ELR (cell line): ENCODE measurements around the gene ABCG1.

ENCODE experiments used
- DNase-seq: peaks from one replicate; pipeline ENCODE4 v3.0.0-alpha.2; 2015; ENCODE audit warnings: low read depth

Gene ABCG1

DNA sequence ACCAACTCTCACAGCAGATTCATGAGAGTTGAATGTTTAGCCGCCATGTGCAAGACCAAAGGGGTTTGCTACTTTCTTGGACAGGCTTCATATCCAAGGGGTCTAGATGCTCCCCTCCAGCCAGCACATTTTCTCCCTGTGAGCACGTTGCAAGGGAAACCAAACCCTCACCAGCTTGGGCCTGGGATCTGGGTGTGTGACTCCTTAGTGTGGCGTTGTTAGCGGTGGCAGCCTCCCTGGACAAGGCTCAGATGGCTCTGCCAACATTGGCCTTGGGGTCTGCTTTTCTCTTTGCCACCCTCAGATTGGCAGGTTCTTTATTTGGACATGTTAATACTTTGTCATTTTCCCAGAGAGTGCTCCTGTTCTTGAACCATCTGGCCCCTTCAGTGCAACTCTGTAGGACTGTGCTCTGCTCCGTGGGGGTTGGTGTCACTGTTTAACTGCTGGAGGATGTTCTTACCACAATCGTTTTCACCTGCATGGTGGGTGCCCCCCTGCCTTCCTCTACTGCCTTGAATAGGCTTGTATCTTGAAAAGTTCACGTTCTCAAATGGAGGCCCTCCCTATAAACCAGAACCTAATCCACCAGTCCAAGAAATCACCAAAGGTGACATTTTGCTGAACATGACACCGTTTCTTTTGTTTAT, 13.4 kb downstream of the ABCG1 start:
- no peak for DNase-seq

DNA sequence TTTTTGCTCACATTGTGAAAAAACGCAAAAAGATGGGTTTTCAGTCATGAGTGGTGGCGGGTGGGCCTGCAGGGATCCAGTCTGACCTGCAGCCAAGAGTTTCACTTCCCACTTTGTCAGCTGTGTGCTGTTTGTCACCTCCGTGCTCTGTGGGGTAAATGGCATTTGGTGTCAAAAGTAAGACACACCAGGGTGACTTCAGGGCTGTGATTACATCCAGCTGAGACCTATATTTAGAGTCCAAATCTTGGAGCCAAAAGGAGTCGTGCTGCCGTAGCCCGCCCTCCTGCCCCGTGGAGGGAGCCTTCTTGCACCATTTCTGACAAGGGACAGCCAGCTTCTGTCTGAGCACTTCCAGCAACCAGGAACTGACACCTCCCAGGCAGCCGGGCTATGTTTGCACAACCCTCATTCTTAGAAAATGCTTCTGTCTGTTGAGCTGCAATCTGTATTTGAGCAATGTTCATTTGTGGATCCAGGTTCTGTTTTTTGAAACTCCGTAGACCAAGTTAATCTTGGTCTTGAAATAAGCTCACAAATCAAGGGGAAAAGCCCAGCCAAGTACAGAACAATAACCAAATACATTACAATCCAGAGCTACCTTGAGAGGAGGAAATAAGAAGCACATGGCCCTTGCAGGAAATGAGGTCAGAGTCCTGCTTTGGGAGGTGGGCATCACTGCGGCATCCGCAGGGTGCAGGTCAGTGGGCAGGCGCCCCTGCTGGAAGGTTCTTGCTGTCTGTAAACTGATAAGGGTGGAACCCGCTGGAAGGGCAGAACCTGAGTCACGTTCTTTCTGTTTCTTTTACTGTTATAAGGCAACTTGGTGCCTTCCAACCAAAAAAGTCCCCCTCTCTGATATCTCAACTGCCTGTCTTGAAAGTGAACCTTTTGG, 14.4 kb downstream of the ABCG1 start:
- DNase-seq: no peak

DNA sequence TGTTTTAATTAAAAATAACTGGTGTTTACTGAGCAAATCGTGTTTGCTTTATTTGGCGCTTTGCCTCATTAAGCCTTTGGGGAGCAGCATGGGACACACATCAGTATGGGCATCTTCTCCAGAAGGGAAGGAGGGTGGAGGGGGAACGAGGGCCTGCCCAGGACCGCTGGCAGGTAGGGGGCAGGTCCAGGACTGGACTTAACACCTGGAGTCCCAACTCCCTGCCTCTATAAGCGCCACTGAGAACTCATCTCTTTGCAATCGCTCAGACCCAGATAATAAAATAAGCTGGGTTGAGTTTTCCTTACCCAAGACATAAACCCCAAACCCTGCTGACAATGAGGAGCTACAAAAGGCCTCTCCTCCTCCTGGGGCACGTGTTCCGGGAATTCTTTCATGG, 15.1 kb downstream of the ABCG1 start:
- no peak for DNase-seq

DNA sequence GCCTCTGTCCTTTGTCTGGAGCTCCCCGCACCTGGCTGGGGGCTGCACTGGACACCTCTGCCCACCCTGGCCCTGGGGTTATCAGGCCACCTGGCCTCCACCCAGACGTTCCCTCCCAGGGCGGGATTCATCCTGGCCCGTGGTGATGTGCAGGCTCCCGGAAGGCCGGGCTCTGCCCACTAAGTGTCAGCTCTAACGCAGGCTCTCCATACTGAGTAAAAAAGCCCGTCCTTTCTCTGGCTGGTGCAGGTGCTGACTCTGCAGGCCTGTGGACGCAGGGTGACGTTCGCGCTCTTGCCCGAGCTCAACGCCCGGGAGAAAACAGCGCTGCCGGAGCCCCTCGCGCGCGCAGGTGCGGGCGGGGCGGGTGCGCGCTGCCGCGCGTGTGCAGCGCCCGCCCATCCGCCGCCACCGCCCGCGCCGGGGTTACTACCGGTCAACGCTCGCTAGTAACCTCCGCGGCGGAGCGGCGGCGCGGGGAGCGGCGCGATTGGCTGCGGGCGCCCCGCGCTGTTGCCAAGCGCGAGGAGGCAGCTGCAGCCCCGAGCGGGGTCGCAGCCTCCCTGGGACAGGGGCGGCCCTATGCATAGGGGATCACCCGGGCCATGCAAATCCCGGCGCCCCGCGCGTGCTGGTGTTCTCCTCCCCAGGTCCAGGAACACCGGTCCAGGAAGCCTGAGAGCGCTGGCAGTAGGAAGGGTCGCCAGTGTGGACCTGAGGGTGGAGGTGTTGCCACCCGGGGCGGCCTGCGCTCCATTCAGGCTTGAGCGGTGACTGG, 15.7 kb downstream of the ABCG1 start:
- no peak for DNase-seq

DNA sequence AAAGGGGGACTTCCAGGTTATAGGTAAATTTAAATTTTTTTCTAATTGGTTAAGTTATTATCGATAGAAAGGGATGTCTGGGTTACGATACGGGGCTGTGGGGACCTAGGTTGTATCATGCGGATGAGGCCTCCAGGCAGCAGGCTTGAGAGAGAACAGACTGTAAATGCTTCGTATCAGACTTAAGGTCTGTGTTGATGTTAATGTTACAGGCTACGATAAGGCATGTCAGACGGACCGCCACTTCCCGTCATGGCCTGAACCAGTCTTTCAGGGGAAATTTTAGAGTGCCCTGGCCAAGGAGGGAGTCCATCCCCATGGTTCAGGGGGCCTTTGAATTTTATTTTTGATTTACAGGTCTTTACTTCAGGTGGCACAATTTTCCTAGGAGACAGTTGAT, 16.7 kb downstream of the ABCG1 start:
- no peak for DNase-seq

DNA sequence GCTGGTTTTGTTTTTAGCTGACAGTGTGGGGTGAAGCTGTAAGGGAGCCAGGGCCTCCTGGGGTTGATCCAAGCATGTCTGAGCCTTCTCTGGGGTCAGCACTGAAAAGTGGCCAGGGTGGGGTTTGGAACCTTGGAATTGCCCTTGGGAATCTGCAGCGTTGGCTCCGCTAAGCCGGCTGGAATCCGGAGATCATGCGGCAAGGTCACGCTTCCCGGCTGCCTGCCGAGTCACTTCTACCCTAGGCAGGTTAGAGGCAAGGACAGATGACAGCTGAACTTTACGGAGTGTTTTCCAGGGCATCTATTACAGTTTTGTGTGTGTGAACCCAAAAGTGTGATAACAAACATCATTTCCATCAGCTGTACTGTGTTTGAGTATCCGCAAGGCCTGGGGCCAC, 17.1 kb downstream of the ABCG1 start:
- no peak for DNase-seq

DNA sequence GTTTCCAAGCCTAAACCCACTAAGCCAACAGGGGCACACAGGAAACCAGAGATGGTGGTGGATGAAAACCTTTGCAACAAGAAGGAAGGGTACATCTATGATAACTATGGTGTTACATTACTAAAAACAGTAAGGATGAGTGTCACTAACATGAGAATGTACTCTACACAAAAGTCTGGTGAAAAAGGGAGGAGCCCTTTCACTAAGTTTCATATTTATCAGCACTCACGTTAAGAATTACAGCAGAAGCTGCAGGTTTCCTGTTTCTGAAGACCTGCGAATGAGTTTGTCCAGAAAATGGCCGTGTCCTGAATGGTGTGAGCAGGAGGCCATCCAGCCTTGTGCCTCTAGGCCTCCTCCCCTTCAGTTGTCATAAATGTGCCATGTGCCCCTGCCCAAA, 17.8 kb downstream of the ABCG1 start:
- no peak for DNase-seq

DNA sequence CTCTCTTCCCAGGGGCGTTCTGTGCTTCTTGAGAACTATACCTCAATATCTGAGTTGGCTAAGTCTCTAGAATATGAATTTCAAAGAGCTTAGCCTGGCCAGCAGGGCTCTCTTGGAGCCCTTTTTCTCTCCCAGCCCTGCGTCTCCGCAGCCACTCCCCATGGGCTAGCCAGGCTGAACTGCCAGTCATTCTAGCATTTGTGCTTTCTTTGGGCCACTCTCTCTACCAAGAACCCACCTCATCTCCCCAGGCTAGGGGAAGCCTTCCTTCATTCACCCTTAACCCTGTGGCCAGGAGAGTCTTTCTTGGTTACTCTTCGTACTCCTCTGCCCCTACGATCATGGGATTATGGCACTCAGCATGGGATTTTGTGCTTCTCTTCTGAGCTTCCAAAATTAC, 18.2 kb downstream of the ABCG1 start:
- DNase-seq: no peak

DNA sequence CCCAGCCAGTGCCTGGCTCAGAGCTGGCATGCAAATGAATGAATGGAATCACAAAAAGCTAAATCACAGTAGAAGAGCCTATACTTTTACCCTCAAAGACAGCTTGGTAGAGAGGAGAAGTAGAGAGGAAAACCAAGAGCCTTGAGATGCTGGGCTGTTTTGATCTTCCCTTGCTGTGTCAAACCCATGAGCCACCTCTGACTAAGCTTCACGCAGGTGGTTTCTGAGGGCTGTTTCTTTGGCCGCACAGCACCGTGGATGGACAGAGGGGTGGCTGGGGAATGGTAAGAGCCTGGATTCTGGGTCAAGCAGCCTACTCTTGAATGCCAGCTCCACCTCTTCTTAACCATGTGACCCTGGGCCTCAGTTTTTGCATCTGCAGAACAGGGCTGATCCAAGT, 18.6 kb downstream of the ABCG1 start:
- DNase-seq: no peak

DNA sequence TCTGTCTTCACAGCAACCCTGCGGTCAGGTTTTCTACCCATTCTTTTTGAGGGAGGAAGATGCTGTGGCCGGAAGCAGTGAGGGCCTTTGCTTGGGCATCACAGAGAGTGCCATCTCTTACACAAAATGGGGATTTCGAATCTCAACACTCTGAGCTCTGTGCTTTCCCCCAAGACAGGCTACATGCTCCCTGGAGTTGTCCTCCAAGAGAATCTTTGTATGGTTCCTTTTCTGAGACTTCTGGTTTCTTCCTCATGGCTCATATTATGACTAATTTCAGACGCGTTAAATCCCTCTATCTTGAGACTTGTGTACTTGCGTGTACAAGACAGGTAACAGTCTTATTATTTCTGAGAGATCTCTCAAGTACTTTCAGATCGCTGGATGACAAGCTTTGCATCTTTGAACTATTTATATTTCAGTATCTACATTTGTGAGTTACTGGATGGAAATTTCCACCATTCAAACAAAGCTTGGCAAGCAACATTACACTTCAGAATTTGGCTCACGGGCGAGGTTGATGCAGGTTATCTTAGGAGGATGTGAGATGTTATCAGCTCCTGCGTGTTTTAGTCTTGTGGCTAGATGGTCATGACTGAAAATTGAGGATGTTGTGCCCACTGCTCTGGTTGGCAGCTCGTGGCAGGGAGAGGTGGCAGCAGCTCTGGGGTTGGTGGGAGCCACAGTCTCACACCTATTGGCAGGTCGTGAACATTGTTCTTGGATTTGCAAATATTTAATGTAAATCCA, 19.4 kb downstream of the ABCG1 start:
- no peak for DNase-seq

DNA sequence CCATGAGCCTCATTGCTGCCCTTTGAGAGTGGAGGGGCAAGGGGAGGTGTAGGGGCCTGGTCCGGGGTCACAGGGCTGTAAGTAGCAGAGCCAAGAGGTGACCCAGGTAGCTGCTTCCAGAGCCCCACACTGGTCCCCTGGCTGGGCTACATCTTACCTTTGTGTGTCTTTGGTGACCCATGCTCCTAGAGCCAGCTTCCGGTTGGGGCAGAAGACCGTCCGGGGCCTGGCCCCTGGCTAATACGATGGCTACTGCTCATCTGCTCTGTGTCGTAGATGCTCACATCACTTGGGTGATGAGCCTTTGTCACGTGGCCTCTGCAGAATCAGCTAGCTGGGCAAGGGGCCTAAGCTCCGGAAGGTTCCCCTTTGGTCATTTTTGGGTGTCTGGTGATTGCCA, 20.6 kb downstream of the ABCG1 start:
- DNase-seq: no peak

DNA sequence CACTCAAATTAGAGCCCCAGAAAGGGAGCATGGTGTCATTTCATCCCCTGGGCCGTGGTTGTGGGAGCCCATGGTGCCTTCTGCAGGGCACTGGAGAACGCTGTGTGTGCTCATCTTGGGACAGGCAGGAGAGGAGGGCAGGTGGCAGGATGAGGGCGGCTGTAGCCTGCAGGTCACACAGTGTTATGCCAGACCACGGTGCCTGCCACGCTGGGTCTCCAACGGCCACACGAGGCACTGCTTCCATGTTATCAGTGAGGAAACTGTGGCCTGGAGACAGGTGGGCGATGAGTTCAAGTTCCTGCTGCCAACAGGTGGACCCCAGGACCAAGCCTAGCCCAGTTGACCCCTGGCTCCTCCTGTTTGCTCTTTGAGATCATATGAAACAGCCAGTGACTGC, 21.0 kb downstream of the ABCG1 start:
- DNase-seq: no peak

DNA sequence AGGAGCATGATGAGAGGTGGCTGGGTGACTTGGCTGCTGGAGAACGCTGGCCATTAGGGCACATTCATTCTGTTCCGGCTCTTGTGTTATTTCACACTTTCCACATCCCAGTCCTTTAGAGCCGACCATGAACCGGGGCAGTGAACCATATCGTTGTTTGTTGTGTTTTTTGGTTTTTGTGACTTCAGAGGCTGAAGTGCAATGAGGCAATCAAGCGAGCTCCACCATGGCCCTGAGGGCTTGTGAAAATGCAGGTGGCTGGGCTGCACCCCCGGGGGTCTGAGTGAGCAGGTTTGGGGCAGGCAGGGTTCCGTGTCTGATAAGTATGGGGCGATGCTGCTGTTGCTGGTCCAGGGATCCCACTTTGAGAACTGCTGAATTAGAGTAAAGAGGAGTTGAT, 23.7 kb downstream of the ABCG1 start:
- no peak for DNase-seq

DNA sequence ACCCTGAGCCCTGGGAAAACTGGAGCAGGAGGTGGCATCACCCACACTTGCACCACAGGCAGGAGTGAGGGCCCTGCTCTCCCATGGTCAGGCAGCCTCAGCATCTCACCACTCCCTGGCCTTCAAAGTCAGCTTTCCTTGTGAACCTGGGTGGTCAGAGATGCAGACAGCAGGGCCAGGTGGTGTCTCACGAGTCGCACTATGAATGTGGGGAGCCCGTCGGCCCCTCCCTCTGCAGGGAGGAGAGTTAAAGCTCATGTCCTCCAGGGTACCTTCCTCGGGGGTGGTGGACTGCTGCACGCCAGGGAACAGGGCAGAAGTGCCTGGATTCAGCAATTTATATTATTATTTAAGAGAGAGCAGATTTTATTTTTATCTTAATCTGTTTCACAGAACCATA, 24.1 kb downstream of the ABCG1 start:
- DNase-seq: no peak

DNA sequence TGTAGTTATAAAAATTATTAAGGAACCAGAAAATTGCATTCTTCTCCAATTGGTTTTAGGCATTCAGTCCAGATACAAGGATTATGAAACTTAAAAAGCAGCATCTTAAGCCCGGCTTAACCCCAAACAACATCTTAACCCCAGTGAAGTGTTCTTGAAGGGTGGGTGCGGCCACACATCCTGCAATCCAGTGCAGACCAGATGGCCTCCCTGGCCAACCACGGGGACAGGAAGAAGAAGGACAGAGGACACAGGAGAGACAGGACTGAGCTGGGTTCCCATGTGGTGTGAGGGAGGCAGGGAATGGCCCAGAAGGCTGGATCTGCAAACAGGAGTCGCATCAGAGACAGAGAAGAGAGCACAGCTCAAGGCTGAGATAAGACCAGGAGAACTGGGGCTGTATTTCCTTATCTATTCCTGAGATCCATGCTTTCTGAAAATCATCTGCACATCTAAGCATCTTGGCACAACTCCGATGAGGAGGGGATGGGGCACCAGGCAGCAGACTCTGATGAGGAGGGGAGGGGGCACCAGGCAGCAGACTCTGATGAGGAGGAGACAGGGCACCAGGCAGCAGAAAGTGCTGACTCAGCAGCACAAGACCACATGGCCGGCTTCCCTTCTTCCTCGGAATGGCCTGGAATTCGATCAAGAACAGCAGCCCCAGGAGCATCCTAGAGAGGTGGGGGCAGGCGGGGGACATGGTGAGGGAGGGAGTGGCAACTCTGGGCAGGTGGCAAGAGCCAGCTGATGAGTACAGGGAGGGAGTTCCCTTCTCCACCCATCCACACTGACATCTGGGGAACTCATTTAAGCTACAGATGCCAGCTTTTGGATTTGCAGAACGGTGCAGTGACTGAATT, 26.6 kb downstream of the ABCG1 start:
- DNase-seq: no peak

DNA sequence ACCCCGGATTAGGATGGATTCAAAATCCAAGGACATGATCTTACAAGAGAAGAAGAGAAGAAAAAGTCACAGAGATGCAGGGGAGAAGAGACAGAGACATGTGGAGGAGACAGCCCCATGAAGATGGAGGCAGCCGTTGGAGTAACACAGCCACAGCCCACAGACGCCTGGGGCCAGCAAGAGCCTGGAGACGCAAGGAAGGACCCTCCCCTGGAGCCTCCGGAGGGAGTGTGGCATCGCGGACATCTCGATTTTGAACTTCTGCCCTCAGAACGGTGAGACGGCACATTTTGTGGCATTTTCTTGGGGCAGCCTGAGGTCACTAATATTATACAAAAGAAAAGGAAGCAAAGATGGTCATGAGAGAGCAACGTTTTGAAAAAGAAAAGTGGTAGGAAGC, 28.8 kb downstream of the ABCG1 start:
- no peak for DNase-seq

DNA sequence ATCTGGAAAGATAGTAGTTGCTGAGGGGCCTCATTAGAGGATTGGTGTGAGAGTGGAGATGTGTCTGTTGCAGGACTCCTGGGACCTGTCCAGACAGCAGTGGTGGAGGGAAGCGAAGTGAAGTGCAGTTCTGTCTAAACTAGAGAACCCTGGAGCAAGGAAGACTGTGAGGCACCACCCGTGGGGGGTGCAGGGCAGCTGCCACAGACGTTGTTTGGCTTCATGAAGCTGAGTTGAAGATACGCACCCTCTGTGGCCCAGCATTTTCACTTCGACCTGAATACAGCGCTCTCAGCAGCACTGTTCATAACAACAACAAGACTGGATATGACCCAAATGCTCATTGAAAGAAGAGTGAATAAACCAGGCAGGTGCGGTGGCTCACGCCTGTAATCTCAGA, 29.3 kb downstream of the ABCG1 start:
- DNase-seq: no peak

DNA sequence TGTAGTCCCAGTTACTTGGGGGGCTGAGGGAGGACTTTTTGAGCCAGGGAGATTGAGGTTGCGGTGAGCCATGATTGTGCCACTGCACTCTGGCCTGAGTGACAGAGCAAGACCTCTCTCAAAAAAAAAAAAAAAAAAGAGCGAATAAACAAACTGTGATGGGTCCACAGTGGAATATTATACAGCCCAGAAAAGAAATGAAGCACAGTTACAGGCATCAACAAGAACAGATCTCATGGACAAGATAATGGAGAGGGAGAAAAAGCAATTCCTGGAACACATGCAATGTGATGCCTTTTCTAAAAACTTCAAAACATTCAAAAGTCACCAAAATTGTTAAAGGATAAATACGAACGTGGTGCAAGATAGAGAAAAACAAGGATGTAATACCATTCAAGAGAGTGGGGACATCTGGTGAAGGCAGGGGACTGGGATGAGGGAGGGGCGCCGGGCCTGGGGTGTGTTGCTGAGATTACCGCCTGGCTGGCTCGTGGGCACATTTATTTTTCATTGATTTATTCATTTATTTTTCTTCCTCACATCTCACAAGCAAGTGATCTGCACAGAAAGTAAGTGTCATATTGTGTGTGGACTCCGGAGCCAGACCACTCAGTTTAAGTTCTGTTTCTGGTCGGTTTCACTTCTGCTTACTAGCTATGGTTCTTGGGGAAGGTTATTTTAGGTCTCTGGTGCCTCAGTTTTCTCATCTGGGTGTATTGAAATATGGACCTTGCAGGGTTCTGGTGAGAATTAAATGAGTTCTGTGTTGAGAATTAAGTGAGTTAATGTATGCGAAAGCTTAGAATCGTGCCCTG, 30.1 kb downstream of the ABCG1 start:
- DNase-seq: no peak

DNA sequence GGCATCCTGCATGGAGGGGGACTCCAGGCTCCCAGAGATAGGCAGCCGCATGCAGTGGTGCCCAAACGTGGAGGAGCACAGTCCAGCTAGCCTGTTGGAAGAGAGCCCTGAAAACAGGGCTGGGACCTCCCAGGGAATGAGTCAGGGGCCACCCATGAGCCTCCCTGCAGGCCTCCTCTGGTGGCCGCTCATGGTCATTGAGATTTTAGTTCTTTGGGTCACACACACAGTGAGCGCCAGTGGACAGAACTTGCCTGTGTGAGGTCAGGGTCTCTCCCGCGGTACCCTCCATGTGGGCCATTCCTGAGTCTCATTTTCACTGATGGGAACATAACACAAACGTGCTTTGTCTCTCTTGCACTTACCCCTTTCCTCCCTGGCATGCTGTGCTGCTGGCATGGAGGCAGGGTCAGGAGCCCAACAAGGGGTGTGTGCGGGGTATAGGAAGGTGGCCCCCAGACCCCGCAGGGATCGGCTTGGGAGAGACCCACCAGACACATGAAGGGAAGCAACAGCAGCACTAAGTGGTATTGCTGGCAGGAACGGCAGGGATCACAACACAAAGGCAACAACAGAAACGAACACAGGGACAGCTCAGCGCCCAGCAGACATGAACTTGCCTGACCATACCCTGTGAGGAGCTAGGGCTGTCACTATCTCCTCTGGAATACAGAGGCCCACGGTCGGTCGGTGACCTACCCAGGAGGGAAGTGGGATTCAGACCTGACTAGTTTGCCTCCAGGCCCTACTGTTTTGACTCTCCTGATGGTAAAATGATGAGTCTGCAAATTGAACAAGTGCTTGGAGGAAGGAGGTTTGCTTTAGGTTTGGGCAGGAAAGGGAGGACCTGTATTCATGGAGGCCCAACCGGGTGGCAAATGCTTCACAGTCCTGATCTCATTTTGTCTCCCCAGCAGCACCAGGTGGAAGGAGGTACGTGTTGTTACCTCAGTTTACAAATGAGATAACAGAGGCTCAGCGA, 31.8 kb downstream of the ABCG1 start:
- no peak for DNase-seq
